Endodermal cell (in vitro differentiated cells): ENCODE data around the gene ACSS1. TPM values are rescaled to one million over a fixed set of nuclear protein-coding genes. Genes with fewer than 3 reads are reported as not detected.

Experiments used
- DNase-seq: peaks from one replicate; pipeline ENCODE4 v3.0.0-alpha.2; 2017
- H3K27ac ChIP-seq: 2 replicates; pipeline ENCODE4 v1.5.1; 2013; ENCODE audit warnings: mild to moderate bottlenecking, low read depth, low read length, moderate library complexity
- H3K27me3 ChIP-seq: 2 replicates; pipeline ENCODE4 v1.6.1; 2013; ENCODE audit warnings: mild to moderate bottlenecking, low read length, moderate library complexity; ENCODE audit not compliant: insufficient read depth, control insufficient read depth, poor library complexity, severe bottlenecking
- H3K36me3 ChIP-seq: 2 replicates; pipeline ENCODE4 v1.7.0; 2013; ENCODE audit warnings: mild to moderate bottlenecking, low read length, moderate library complexity; ENCODE audit not compliant: control insufficient read depth, insufficient read depth
- H3K4me1 ChIP-seq: one replicate; pipeline ENCODE4 v1.7.0; 2013; ENCODE audit warnings: low read length; ENCODE audit not compliant: control insufficient read depth, insufficient read depth
- H3K4me3 ChIP-seq: 2 replicates; pipeline ENCODE4 v1.5.1; 2013; ENCODE audit warnings: mild to moderate bottlenecking, low read length, moderate library complexity
- H3K9ac ChIP-seq: 2 replicates; pipeline ENCODE4 v1.6.1; 2013; ENCODE audit warnings: mild to moderate bottlenecking, low read length, moderate library complexity; ENCODE audit not compliant: poor library complexity, severe bottlenecking; ENCODE audit errors: extremely low read depth
- H3K9me3 ChIP-seq: 2 replicates; pipeline ENCODE4 v1.6.1; 2013; ENCODE audit warnings: mild to moderate bottlenecking, low read length, moderate library complexity; ENCODE audit not compliant: control insufficient read depth
- H3K27ac Mint-ChIP-seq: 2 replicates; pipeline ENCODE4 v1.8.0; 2020; ENCODE audit warnings: mixed read lengths
- H3K27me3 Mint-ChIP-seq: 2 replicates; pipeline ENCODE4 v1.8.0; 2021; ENCODE audit warnings: mild to moderate bottlenecking, mixed read lengths; ENCODE audit not compliant: insufficient read depth
- H3K36me3 Mint-ChIP-seq: 2 replicates; pipeline ENCODE4 v1.8.0; 2020; ENCODE audit warnings: low read depth, mixed read lengths
- H3K4me1 Mint-ChIP-seq: 2 replicates; pipeline ENCODE4 v1.8.0; 2020; ENCODE audit warnings: mixed read lengths
- H3K4me3 Mint-ChIP-seq: 2 replicates; pipeline ENCODE4 v1.8.0; 2020; ENCODE audit warnings: mild to moderate bottlenecking, moderate library complexity, mixed read lengths
- H3K9me3 Mint-ChIP-seq: 2 replicates; pipeline ENCODE4 v1.8.0; 2020; ENCODE audit warnings: mild to moderate bottlenecking, mixed read lengths
- CTCF ChIP-seq: fragments of 200-600 bp; sonication (generic); conservative IDR thresholded peaks from 2 replicates; pipeline ENCODE4 v1.5.0; 2021; ENCODE audit warnings: antibody characterized with exemption, mild to moderate bottlenecking
- WGBS, 2 experiments: methylation state at CpG; one replicate each; pipeline versions ENCODE4 v1.1.5 to v1.1.7; 2013; ENCODE audit warnings: missing lambda C conversion rate in 2 of 2, mixed read lengths in 1 of 2; ENCODE audit not compliant: insufficient coverage in 1 of 2, insufficient read length in 1 of 2; 5-methylcytosine and 5-hydroxymethylcytosine counted together
- total RNA-seq, 2 donors: library from RNA; stranded (reverse); fragmentation: NEBNext Ultra II Directional in 1 of 2; extraction: Animal tissue kit (Norgen Biotek cat#: 25700) in 1 of 2; gene quantifications; 2 replicates in 1 of 2; 3 replicates in 1 of 2; pipeline ENCODE4 v1.2.1, GENCODE V29; 2021

Gene ACSS1
- total RNA-seq, 2 donors from 2014 or later = 0.22 TPM; not detected in 1

GRCh38 chr20:25089662-25090061, 31.7 kb upstream of the ACSS1 start:
- no peak for TF ChIP-seq CTCF
- peaks cover 60% of the 10 kb centered on the region for H3K27me3 Mint-ChIP-seq
- H3K9ac ChIP-seq = no peak overlapping the region
- no peaks in the 10 kb centered on the region for H3K36me3 ChIP-seq
- no peak overlapping the region for H3K4me3 ChIP-seq
- H3K9me3 Mint-ChIP-seq = no peaks in the 10 kb centered on the region
- H3K4me1 Mint-ChIP-seq = no peaks in the 10 kb centered on the region
- H3K27ac ChIP-seq = no peak overlapping the region
- WGBS, 2 experiments = 90 to 91% methylated on average over 9 to 12 of the region's 12 CpGs
- H3K4me3 Mint-ChIP-seq = no peak overlapping the region
- DNase-seq = no peak
- no peak overlapping the region for H3K27ac Mint-ChIP-seq
- no peaks in the 10 kb centered on the region for H3K9me3 ChIP-seq
- no peaks in the 10 kb centered on the region for H3K4me1 ChIP-seq
- H3K27me3 ChIP-seq = peaks cover 62% of the 10 kb centered on the region
- H3K36me3 Mint-ChIP-seq = no peaks in the 10 kb centered on the region

GRCh38 chr20:25089096-25089495, 31.2 kb upstream of the ACSS1 start:
- DNase-seq = no peak
- no peaks in the 10 kb centered on the region for H3K36me3 ChIP-seq
- TF ChIP-seq CTCF = no peak
- no peak overlapping the region for H3K27ac ChIP-seq
- H3K27me3 ChIP-seq = peaks cover 67% of the 10 kb centered on the region
- no peaks in the 10 kb centered on the region for H3K4me1 ChIP-seq
- Mint-ChIP-seq H3K4me3 (no peak overlapping the region), H3K36me3 (no peaks in the 10 kb centered on the region), H3K4me1 (peaks cover 2% of the 10 kb centered on the region), H3K9me3 (no peaks in the 10 kb centered on the region), H3K27ac (no peak overlapping the region), H3K27me3 (peaks cover 65% of the 10 kb centered on the region)
- no peak overlapping the region for H3K4me3 ChIP-seq
- no peaks in the 10 kb centered on the region for H3K9me3 ChIP-seq
- no peak overlapping the region for H3K9ac ChIP-seq

- Histone ChIP-seq H3K9ac (no peak overlapping the region), H3K27me3 (peaks cover 76% of the 10 kb centered on the region), H3K36me3 (no peaks in the 10 kb centered on the region), H3K27ac (no peak overlapping the region), H3K9me3 (no peaks in the 10 kb centered on the region), H3K4me3 (no peak overlapping the region), H3K4me1 (no peaks in the 10 kb centered on the region)
- Mint-ChIP-seq H3K4me3 (no peak overlapping the region), H3K36me3 (no peaks in the 10 kb centered on the region), H3K9me3 (no peaks in the 10 kb centered on the region), H3K27ac (no peak overlapping the region), H3K4me1 (peaks cover 6% of the 10 kb centered on the region), H3K27me3 (peaks cover 74% of the 10 kb centered on the region)
- no peak for TF ChIP-seq CTCF
- no peak for DNase-seq
- WGBS, 2 experiments = 82 to 100% methylated on average over 1 to 5 of the region's 6 CpGs
Observed at GRCh38 chr20:25088267-25088666, 30.3 kb upstream of the ACSS1 start.
